HG03139 (cell line): Measurements from ENCODE around the gene CFB.
"Not testable (repeated sequence)": the region's sequence is repeated elsewhere in the genome, so short reads cannot be mapped to it uniquely, and the experiment has no call there.

Experiments used
- ATAC-seq: cut with Tn5 transposase; IDR thresholded peaks from one replicate; pipeline ENCODE4 v1.9.1; 2021; ENCODE audit not compliant: unreplicated experiment

The CFB gene

DNA sequence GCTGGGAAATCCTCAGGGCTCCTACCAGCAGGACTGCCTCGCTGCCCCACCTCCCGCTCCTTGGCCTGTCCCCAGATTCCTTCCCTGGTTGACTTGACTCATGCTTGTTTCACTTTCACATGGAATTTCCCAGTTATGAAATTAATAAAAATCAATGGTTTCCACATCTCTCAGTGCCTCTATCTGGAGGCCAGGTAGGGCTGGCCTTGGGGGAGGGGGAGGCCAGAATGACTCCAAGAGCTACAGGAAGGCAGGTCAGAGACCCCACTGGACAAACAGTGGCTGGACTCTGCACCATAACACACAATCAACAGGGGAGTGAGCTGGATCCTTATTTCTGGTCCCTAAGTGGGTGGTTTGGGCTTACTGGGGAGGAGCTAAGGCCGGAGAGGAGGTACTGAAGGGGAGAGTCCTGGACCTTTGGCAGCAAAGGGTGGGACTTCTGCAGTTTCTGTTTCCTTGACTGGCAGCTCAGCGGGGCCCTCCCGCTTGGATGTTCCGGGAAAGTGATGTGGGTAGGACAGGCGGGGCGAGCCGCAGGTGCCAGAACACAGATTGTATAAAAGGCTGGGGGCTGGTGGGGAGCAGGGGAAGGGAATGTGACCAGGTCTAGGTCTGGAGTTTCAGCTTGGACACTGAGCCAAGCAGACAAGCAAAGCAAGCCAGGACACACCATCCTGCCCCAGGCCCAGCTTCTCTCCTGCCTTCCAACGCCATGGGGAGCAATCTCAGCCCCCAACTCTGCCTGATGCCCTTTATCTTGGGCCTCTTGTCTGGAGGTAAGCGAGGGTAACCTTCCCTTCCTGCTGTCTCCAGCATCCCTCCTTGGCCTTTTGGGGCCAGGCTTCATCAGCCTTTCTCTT lies at the start of gene CFB:
CFB (plus strand) TSS at position 589 of the 863 bp plus-strand sequence; CDS start at position 716, 127 bp downstream.
- no peak for ATAC-seq

DNA sequence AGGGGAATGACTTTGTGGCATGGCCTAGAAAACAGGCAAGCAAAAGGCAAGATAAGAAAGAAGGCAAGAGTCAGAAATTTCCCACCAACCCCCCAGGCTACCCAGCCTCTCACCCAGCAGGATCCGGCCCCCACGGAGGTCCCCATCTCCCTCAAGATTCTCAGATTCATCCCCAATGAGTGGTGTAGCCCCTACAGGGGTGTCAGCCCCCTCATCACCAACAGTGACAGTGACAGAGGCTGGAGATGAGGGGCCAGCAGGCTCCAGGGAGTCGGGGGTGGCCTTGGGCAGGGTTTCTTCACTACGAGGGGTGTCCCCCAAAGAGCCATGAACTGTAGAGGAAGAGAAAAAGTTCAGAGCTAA lies 49.4 kb upstream of the CFB start:
- ATAC-seq = no peak

DNA sequence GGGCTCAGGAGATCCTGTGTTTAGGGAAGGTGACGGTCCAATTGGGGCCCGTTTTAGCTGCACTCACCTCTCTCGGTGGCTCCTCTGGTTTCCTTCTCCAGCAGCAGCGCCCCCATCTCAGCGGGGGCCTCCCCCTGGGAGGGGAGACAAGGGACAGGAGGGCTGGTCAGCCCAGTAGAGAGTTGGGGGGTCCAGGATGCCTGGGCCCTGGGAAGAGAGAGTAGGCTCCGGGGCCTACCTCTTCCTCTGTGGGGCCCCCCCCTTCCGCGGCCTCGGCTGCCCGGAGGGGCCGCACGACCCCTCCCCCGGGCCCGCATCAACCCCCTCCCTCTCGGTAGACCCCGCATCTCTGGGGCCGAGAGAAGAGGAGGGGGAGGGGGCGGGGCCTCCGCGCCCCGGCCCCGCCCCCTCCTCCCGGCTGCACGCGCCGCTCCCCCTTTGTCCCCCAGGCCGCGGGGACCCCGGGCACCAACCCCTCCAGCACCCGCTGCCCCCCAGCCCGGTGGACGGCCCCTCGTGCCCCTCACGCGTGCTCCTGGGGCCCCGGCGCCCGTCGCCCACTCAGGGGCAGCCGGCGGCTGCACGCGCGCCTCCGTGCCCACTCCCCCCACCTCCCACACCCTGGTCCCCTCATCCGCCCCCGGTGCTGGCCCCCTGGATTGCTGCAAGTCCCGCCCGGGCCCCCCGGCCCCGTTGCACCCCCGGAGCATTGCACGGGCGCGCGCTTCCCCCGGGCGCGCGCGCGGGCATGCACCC lies 48.9 kb upstream of the CFB start:
- ATAC-seq = no peak

DNA sequence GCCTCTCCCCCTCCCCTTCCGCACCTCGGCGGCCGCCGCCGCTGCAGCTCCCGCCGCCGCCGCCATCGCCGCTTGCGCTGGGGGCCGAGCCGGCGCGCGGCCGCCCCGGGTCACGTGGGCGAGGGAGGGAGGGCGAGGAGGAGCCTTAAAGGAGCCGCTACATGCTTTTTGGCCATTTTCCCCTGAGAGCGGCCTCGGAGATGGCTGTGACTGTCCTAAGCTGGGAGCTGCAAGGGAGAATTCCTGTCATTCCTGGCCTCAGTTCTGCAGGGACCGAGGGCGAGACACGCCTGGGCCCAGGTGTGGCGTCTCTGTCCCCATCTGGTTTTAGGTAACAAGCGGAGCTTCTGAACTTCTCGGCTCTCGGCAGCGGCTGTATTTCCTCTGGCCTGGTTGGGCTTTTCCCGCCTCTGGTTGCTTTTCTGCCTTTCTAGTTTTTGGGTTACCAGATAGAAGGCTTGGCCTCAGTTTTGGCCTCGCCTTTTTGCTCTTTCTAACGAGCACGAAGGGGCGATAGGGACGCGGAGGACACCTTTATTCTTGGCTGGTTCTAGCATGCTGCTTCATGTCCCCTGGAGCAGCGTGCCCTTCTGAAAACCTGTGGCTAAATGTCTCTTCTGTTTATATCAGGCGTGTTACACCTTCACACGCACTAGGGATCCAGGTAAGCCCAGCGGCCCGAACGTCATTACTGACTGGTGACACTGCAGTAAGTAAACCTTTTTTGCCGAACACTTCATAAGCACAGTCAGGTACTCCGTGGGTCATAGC lies 48.1 kb upstream of the CFB start, which contains the start of gene EHMT2:
EHMT2 (minus strand) TSS at position 87 of the 771 bp plus-strand sequence; CDS start at position 66, 21 bp downstream.
- ATAC-seq = peak; percentile 33

DNA sequence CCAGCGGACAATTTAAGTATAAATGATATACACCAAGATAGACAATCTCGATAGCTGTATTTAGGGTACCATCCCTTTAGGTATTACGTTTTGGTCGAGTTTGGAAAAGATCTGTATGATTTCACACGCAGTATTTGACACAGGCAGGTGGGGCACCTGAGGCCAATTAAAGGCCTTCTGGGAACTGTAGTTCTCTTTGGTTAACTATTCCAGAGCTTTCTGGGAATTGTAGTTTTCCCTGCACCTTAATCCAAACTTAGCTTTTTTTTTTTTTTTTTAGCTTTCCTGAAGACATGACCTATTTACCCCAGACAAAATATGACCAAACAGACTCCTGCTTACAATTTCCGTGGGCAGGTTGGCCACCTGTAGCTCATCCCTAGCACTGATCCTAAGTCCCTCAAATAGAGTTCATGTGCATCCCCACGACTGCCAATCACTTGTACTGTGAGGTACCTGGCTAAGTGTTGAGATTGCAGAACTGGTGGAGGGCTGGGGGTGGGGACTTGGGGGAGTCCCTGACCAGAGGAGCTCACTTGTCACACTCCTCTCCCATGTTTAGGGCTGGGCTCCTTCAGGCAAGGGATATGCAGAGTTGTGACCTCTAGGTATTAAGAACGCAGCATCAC lies 47.4 kb upstream of the CFB start:
- no peak for ATAC-seq

DNA sequence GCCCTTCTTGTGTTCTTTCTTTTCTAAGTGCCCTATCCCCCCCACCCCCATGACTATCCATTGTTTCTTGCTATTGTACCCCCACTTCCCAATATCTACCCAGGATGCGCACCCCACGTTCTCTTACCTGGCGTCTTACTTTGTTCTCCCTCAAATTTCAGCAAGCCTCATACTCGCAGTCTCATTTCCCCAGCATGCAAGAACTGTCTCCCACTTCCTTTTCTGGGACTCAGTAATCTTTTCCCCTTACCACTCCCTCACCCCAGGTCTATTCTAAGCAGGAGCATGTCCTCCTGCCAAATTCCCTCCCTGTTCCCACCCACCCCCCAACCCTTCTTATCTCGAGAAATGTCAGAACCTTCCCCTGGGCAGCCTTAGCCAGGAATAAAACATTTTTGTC lies 46.7 kb upstream of the CFB start:
- ATAC-seq = no peak

DNA sequence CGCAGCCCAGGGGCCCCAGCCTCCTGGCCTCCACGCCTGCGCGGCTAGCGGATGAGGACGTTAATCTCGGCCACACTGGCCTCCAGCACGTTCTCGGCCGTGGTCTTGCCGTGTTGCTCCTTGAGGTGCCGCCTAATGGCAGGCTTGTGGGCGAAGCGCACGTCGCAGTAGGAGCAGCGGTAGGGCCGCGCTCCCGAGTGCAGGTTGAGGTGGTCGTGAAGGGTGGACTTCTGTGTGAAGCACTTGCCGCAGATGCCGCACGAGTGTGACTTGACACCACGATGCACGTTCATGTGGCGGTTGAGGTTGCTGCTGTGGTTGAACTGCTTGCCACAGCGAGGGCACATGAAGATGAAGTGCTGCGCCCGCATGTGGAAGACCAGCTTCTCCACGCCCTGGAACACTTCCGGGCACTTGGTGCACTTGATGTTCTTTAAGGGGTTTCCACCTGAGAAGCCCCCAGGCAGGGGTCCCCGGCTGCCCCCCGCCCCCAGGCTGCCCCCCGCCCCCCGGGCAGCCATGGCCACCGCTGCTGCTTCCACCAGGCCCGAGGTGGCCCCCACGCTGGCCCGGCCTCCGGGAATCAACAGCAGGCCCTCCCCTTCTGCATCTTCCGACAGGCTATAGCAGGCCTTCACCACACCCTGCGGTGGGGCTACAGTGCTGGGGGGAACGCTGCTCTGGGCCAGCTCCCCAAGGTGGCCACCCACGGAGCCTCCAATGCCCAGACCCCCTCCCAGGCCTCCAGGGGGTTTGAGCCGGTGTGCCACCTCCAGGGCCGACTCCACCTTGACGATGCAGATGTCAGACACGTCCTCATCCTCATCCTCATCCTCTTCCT lies 45.8 kb upstream of the CFB start:
- no peak for ATAC-seq

DNA sequence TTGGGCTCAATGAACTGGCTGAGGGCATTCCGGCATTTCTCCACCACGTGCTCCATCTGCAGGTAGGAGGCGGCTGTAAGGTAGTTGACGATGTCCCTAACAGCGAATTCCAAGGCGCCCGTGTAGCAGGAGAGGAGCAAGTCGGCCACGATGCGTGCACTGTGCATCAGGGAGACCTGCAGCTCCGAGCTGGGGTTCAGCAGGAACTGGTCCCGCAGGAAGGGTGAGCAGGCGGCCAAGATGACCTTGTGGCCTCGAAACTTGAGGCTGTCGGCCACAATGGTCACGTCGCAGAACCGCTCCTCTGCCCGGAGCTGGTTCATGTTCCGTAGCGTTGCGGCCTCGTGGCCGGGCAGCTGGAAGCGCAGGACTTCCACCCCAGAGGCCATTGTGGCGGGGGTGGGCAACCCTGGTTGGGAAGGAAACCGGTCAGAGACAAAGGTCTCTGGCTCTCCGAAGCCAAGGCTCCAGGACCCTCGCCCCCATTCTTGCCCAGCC lies 44.9 kb upstream of the CFB start:
- ATAC-seq = no peak

DNA sequence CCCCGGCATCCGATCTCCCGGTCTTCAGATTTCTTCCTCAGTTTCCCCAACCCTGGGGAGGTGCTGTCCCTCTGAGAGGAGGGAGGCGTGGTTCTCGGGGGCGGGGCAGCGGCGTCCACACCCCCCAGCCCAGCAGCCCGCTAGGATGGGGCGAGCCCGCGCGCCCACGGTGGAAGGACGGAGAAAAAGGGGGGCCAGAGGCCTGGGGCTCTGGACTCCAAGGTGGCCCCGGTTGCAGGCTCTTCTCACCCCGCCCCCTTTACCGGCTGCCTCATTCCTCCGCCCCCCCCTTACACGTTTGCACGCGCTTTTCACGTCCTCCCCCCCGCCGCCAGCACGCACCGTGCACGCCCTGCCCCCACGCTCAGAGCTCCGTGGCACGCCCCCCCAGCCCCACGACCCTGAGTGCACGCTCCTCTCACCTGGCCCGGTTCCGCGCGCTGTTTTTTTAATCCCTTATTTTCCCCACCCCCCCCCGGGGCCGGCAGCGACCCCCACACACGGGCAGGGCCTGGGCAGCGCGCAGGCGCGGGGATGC lies 44.4 kb upstream of the CFB start:
- no peak for ATAC-seq

DNA sequence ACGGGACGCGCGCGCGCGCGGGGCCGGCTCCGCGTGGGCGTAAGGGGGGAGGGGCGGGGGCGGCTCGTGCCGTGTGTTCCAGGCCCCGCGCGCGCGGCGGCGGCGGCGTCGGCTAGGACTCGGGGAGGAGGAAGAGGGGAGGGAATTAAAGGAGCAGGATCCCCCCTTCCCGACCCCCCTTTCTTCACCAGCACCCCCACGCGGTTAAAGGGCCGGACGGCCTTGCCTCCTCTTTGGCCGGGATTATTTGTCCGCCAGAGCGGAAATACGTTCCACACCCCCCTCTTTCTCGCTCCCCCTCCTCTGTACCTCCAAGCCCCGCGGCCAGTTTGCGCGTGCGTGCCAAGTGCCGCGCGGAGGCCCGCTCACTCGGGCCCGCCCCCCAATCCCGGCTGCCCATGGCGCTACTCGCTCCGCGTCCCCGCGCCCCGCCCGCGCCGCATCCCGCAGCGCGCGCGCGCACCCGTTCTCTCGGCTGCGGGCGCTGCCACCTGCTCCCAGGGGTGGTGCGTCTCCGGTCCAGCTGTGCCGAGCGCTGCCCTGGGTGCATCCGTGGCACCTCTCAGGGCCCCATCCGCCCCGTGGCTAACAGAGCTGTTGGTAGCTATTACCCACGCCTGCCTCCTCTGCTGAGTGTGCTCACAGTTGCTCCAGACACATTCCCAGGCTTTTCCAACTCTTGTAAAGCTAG lies 43.8 kb upstream of the CFB start, which contains the start of gene ZBTB12:
ZBTB12 (minus strand) TSS at position 134 of the 691 bp plus-strand sequence. CDS start 781 bp downstream, outside the sequence.
- ATAC-seq = no peak

DNA sequence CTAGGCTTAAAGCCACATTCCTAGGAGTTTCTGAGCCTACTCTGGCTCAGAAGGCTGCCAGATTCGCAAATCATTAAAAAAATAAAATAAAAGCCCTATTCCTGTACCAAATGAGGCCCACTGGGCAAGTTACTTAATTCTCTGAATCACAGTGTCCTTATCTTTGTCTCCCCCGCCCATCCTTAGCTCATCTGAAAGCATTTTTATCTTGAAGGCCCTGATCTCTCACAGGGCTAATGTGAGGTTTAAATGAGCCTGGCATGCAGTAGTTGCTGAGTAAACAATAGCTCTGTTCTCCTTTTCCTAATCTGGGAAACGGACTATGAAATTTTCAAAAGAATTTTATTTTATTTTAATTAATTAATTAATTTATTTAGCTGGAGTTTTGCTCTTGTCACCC lies 41.9 kb upstream of the CFB start:
- ATAC-seq = no peak

DNA sequence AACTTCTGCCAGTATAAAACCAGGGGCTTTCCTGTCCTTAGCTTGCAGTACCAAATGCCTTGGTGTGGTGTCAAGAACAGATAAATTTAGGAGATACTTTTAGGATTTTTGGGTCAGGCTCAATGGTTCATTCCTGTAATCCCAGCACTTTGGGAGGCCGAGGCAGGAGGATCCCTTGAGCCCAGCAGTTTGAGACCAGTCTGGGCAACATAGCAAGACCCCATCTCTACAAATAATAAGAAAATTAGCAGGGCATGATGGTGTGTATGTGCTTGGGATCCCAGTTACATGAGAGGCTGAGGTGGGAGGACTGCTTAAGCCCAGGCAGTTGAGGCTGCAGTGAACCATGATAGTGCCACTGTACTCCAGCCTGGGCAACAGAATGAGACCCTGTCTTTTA lies 40.9 kb upstream of the CFB start:
- no peak for ATAC-seq

DNA sequence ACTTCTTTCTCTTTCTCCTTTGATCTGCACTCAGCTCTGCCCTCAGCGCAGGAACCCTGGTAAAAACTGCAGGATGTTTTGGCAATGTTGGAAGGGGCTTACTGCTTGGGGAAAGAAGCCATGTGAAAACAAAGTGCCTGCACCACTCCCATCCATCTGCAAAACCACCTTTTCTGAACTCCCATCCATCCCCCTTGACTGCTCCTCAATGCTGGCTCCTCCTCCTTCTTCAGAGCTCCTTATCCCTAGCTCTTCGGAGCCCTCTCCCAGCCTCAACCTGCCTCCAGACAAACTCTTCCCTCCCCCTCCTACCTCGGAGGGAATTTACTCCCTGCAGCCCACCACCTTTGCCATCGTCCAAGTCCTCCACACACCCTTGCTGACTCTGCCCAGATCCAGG lies 39.8 kb upstream of the CFB start:
- no peak for ATAC-seq

DNA sequence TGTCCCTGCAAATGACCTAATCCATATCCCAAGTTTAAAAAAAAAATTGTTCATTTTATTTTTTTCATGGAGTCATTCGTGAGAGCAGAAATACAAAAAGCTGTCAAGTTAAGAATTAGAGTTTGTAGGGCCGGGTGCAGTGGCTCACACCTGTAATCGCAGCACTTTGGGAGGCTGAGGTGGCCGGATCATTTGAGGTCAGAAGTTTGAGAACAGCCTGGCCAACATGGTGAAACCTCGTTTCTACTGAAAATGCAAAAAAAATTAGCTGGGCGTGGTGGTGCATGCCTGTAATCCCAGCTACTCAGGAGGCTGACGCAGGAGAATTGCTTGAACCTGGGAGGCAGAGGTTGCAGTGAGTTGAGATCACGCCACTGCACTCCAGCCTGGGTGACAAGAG lies 39.2 kb upstream of the CFB start:
- ATAC-seq = not testable (repeated sequence)

DNA sequence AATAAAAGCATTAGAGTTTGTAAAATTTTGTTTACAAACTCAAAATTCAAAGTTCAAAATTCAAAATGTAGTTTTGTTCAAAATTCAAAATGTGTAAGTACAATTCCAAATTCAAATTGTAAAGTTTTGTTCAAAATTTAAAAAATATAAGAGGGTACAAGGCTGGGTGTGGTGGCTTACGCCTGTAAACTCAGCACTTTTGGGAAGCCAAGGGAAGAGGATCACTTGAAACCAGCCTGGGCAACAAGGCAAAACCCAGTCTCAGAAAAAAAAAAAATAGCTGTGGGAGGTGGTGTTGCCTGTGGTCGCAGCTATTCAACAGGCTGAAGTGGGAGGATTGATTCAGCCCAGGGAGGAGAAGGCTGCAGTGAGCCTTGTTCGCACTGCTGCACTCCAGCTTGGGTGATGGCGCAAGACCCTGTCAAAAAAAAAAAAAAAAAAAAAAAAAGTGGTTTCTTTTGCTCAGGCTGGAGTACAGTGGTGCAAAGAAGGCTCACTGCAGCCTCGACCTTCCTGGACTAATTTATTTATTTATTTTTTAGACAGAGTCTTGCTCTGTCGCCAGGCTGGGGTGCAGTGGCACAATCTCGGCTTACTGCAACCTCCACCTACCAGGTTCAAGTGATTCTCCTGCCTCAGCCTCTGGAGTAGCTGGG lies 38.6 kb upstream of the CFB start:
- no peak for ATAC-seq

DNA sequence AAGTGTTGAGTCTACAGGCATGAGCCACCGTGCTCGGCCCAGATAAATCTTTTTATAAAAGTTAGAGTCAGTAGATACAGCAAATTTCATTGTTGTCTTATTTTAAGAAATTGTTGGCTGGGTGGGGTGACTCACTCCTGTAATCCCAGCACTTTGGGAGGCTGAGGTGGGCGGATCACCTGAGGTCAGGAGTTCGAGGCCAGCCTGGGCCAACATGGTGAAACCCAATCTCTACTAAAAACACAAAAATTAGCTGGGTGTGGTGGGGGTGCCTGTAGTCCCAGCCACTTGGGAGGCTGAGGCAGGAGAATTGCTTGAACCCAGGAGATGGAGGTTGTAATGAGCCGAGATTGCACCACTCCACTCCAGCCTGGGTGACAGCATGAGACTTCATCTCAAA lies 37.6 kb upstream of the CFB start:
- ATAC-seq = not testable (repeated sequence)

DNA sequence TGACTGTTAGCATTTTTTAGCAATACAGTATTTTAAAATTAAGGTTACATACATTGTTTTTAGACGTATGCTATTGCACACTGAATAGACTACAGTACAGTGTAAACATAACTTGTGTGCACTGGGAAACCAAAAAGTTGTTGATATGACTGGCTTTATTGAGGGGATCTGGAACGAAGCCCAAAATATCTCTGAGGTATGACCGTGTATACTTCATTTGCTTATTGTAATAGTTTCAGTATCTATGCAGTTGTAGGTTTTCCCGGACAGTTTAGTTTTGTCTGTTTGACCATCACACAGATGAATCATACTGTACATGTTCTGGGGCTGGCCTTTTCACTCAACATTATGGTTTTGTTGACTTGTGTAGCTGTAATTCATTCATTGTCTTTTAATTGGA lies 37.1 kb upstream of the CFB start:
- peak; percentile 59 for ATAC-seq

DNA sequence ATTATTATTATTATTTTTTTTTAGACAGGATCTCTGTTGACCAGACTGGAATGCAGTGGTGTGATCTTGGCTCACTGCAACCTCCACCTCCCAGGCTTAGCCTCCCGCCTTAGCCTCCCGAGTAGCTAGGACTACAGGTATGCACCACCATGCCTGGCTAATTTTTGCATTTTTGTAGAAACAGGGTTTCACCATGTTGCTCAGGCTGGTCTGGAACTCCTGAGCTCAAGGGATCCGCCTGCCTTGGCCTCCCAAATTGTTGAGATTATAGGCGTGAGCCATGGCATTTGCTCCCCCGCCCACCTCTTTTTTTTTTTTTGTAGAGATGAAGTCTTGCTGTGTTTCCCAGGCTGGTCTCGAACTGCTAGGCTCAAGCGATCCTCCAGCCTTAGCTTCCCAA lies 36.6 kb upstream of the CFB start:
- ATAC-seq = not testable (repeated sequence)
